ENCODE data around the gene ARL4C. TPM values are rescaled to one million over a fixed set of nuclear protein-coding genes. Genes with fewer than 3 reads are reported as not detected.

The ARL4C gene
- total and polyA plus RNA-seq, 2 experiments from 2014 or later, result 7.0 to 10.0 TPM

DNA sequence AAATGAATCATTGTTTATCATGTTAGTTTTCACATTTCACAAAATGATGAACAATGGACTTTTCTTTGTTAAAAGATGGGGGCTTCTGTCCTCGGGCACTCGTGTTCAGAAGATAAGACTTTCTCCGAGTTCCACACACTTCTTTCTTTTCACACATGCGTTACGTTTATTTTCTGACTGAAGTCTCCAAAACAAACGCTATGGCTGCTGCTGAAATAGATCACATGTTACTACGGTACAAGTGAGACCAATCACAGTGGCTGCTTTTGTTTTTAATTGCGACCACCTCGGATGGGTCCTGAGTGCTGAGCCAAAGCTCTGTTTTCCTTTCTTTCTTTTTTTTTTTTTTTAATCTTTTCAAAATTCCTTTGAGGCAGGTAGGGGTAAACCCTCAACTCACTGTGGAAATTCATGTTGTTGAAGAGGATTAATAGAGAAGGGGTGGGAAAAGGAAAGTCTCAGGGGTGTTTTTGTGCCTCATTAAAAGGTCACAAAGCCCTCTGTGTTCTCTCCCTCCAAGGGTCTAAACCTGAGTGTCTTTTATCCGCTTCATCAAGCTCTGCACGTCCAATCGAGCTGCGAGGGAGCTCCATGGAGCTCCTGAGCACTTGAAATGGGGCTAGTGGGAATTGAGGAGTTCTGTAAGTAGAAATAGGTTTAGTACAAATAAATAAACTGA, 48.2 kb downstream of the ARL4C start:
- Histone ChIP-seq H3K9me3 (ENCODE audit: low read depth) (no peaks in the 10 kb centered on the region), H3K36me3 (no peaks in the 10 kb centered on the region), H3K4me1 (ENCODE audit: low read depth) (peaks cover 11% of the 10 kb centered on the region), H3K4me3 (no peak overlapping the region), H3K27me3 (no peaks in the 10 kb centered on the region), H3K27ac (peak overlapping the region; percentile 60)
- DNase-seq (ENCODE audit: low read depth in 1 of 2, low spot score in 1 of 2), result no peak
- TF ChIP-seq, protein P1, sequence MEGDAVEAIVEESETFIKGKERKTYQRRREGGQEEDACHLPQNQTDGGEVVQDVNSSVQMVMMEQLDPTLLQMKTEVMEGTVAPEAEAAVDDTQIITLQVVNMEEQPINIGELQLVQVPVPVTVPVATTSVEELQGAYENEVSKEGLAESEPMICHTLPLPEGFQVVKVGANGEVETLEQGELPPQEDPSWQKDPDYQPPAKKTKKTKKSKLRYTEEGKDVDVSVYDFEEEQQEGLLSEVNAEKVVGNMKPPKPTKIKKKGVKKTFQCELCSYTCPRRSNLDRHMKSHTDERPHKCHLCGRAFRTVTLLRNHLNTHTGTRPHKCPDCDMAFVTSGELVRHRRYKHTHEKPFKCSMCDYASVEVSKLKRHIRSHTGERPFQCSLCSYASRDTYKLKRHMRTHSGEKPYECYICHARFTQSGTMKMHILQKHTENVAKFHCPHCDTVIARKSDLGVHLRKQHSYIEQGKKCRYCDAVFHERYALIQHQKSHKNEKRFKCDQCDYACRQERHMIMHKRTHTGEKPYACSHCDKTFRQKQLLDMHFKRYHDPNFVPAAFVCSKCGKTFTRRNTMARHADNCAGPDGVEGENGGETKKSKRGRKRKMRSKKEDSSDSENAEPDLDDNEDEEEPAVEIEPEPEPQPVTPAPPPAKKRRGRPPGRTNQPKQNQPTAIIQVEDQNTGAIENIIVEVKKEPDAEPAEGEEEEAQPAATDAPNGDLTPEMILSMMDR (IDR thresholded peaks at IDR 0.05; ENCODE audit: low read depth, low read length), result no peak

DNA sequence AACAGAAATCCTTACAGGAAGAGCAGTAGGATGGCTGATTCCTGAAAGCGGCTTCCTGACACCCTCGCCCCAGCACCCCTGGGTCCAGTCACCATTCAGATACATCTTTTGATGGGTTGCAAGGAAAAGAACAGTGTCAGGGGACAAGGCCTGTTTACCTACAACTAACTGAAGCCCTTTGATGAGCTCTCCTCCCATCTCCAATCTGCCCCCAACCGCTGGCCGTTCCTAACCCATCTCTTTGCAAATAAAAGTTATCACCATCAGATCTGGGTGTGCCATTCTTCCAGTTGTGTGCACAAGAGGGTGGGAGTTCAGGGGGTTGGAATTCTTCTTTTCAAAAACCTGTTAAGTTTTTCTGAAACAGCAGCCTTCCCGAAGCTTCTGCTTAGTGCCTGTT, 48.9 kb downstream of the ARL4C start:
- Histone ChIP-seq H3K27me3 (no peaks in the 10 kb centered on the region), H3K4me3 (no peak overlapping the region), H3K27ac (no peak overlapping the region), H3K4me1 (ENCODE audit: low read depth) (peaks cover 11% of the 10 kb centered on the region), H3K9me3 (ENCODE audit: low read depth) (no peaks in the 10 kb centered on the region), H3K36me3 (no peaks in the 10 kb centered on the region)
- TF ChIP-seq, protein P1 (IDR thresholded peaks at IDR 0.05; ENCODE audit: low read depth, low read length), result no peak
- no peak for DNase-seq (ENCODE audit: low read depth in 1 of 2, low spot score in 1 of 2)

DNA sequence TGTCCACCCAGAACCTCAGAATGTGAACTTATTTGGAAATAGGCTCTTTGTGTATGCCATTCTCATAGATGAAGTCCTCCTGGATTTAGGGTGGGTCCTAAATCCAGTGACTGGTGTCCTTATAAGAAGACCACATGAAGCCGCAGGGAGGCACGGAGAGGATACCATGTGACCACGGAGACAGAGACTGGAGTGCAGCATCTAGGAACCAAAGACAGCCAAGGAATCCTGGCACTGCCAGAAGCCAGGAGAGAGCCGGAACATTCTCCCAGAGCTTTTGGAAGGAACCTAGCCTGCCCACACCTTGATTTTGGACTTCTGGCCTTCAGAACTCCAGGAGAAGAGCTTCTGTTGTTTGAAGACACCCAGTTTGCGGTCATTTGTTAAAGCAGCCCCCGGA, 49.7 kb downstream of the ARL4C start:
- Histone ChIP-seq H3K27me3 (no peaks in the 10 kb centered on the region), H3K4me1 (ENCODE audit: low read depth) (peaks cover 11% of the 10 kb centered on the region), H3K9me3 (ENCODE audit: low read depth) (no peaks in the 10 kb centered on the region), H3K36me3 (no peaks in the 10 kb centered on the region), H3K4me3 (no peak overlapping the region), H3K27ac (no peak overlapping the region)
- TF ChIP-seq, protein P1 (IDR thresholded peaks at IDR 0.05; ENCODE audit: low read depth, low read length), result no peak
- no peak for DNase-seq (ENCODE audit: low read depth in 1 of 2, low spot score in 1 of 2)

DNA sequence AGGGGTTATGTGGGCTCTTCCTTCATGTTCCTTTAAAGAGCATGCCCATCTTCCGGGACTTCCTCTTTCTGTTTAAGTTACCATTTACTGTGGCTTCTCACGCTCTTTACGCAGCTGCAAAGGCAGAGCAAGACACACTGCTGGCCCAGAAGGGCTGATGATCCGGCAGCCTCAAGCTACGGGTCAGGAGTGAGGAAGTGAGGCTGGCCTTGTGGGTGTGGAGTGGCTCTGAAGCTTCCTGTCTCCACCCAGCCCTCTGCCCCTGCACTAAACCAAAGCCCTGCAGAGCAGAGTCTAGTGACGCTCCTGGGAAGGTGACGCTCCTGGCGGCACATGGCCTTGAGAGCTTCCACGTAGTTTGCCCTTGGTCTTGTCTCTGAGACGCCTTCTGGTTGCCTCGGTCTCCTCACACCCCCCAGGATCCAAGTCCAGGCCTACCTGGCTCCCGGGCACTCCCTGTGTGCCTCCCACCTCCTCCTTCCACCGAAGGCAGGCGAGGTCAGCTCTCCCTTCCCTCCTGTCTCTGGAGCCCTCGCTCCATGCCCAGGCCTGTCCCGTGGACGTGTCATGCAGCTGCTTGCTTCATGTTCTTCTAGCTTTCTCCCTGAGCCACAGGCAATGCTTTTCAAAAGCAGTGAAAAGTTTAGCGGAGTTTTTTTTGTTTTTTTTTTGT, 50.3 kb downstream of the ARL4C start:
- peaks cover 11% of the 10 kb centered on the region for H3K4me1 ChIP-seq (ENCODE audit: low read depth)
- no peak overlapping the region for H3K27ac ChIP-seq
- no peaks in the 10 kb centered on the region for H3K27me3 ChIP-seq
- TF ChIP-seq, protein P1 (IDR thresholded peaks at IDR 0.05; ENCODE audit: low read depth, low read length), result no peak
- no peak overlapping the region for H3K4me3 ChIP-seq
- no peaks in the 10 kb centered on the region for H3K9me3 ChIP-seq (ENCODE audit: low read depth)
- no peaks in the 10 kb centered on the region for H3K36me3 ChIP-seq
- DNase-seq (ENCODE audit: low read depth in 1 of 2, low spot score in 1 of 2), result no peak

DNA sequence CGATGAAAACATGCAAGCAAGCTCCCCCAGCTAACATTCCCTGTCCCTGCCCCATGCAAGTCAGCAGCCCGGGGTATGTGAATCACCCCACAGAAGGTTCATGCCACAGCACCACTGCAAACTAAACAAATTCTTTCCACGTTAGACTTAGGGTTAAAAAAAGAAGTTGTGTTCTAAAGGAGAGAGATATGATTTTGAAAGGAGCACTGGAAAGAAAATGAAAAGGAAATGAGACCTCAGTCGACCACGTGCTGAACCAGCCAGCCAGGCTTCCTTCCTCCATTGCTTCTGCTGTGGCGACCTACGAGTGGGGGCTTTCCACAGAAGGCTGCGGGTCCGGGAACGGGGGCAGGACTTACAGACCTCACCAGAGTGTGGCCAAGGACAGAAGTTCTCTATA, 52.0 kb downstream of the ARL4C start:
- peak in 1 of 2 donors; percentile 70 for DNase-seq (ENCODE audit: low read depth in 1 of 2, low spot score in 1 of 2)
- TF ChIP-seq, protein P1 (IDR thresholded peaks at IDR 0.05; ENCODE audit: low read depth, low read length), result no peak
- no peaks in the 10 kb centered on the region for H3K27me3 ChIP-seq
- H3K4me3 ChIP-seq, result no peak overlapping the region
- H3K9me3 ChIP-seq (ENCODE audit: low read depth), result no peaks in the 10 kb centered on the region
- H3K27ac ChIP-seq, result no peak overlapping the region
- no peaks in the 10 kb centered on the region for H3K36me3 ChIP-seq
- H3K4me1 ChIP-seq (ENCODE audit: low read depth), result peaks cover 11% of the 10 kb centered on the region
